Muscle layer of duodenum (tissue), 2 donors: ENCODE measurements around the gene TOR1AIP2.

Source experiments
- H3K27ac ChIP-seq: one replicate; pipeline ENCODE4 v1.7.0; 2013; ENCODE audit warnings: mild to moderate bottlenecking, low read length
- H3K27me3 ChIP-seq: one replicate; pipeline ENCODE4 v1.7.0; 2013; ENCODE audit warnings: low read depth, mild to moderate bottlenecking, control low read depth, low read length
- H3K36me3 ChIP-seq, 2 donors: one replicate each; pipeline ENCODE4 v1.7.0; 2013; ENCODE audit warnings: low read length in 2 of 2, control low read depth in 1 of 2, mild to moderate bottlenecking in 1 of 2; ENCODE audit not compliant: insufficient read depth in 2 of 2, control insufficient read depth in 1 of 2
- H3K4me1 ChIP-seq, 2 donors: one replicate each; pipeline ENCODE4 v1.7.0; 2013; ENCODE audit warnings: low read length in 2 of 2, mild to moderate bottlenecking in 2 of 2, control low read depth in 1 of 2, moderate library complexity in 1 of 2; ENCODE audit not compliant: insufficient read depth in 2 of 2, control insufficient read depth in 1 of 2
- H3K4me3 ChIP-seq, 2 donors: one replicate each; pipeline ENCODE4 v1.7.0; 2013; ENCODE audit warnings: low read length in 2 of 2, low read depth in 1 of 2, mild to moderate bottlenecking in 1 of 2
- H3K9me3 ChIP-seq, 2 donors: one replicate each; pipeline ENCODE4 v1.7.0; 2013; ENCODE audit warnings: low read length in 2 of 2, control low read depth in 1 of 2, mild to moderate bottlenecking in 1 of 2; ENCODE audit not compliant: control insufficient read depth in 1 of 2
- donor health status: healthy.

Gene TOR1AIP2

GRCh38 chr1:179877586-179878265 is at the start of gene TOR1AIP2:
TOR1AIP2 (minus strand) TSS chr1:179877803; CDS start chr1:179852665, 25,138 bp downstream.
- Histone ChIP-seq H3K36me3 (peaks cover 7 to 13% of the 10 kb centered on the region in 2 donors), H3K27me3 (no peaks in the 10 kb centered on the region), H3K27ac (peak within 1 kb of the TSS; percentile 88), H3K4me1 (peaks cover 19 to 40% of the 10 kb centered on the region in 2 donors), H3K9me3 (no peaks in the 10 kb centered on the region), H3K4me3 (peak within 1 kb of the TSS; percentile 87 to 88)

- Histone ChIP-seq H3K27me3 (no peaks in the 10 kb centered on the region), H3K36me3 (peaks cover 0 to 6% of the 10 kb centered on the region in 2 donors), H3K4me1 (peaks cover 0 to 7% of the 10 kb centered on the region in 2 donors), H3K4me3 (no peak overlapping the region), H3K27ac (no peak overlapping the region), H3K9me3 (no peaks in the 10 kb centered on the region)
These were observed 49.2 kb upstream of the TOR1AIP2 start for GRCh38 chr1:179926850-179927205.

GRCh38 chr1:179925922-179926849 is 48.6 kb upstream of the TOR1AIP2 start:
- no peaks in the 10 kb centered on the region for H3K9me3 ChIP-seq
- peaks cover 3 to 6% of the 10 kb centered on the region in 2 donors for H3K36me3 ChIP-seq
- peaks cover 0 to 8% of the 10 kb centered on the region in 2 donors for H3K4me1 ChIP-seq
- no peak overlapping the region for H3K27ac ChIP-seq
- H3K4me3 ChIP-seq = no peak overlapping the region
- no peaks in the 10 kb centered on the region for H3K27me3 ChIP-seq

GRCh38 chr1:179925302-179925701 is 47.7 kb upstream of the TOR1AIP2 start:
- no peak overlapping the region for H3K4me3 ChIP-seq
- H3K27me3 ChIP-seq = no peaks in the 10 kb centered on the region
- H3K4me1 ChIP-seq = peaks cover 0 to 8% of the 10 kb centered on the region in 2 donors
- peaks cover 6 to 8% of the 10 kb centered on the region in 2 donors for H3K36me3 ChIP-seq
- no peaks in the 10 kb centered on the region for H3K9me3 ChIP-seq
- no peak overlapping the region for H3K27ac ChIP-seq

GRCh38 chr1:179924268-179924667 is 46.7 kb upstream of the TOR1AIP2 start:
- Histone ChIP-seq H3K36me3 (peaks cover 9 to 15% of the 10 kb centered on the region in 2 donors), H3K9me3 (no peaks in the 10 kb centered on the region), H3K4me1 (peaks cover 0 to 8% of the 10 kb centered on the region in 2 donors), H3K27me3 (no peaks in the 10 kb centered on the region), H3K27ac (no peak overlapping the region), H3K4me3 (no peak overlapping the region)

- Histone ChIP-seq H3K27ac (no peak overlapping the region), H3K4me1 (peaks cover 0 to 8% of the 10 kb centered on the region in 2 donors), H3K9me3 (no peaks in the 10 kb centered on the region), H3K4me3 (no peak overlapping the region), H3K36me3 (peaks cover 17 to 28% of the 10 kb centered on the region in 2 donors), H3K27me3 (no peaks in the 10 kb centered on the region)
These were observed 45.4 kb upstream of the TOR1AIP2 start for GRCh38 chr1:179923029-179923428.

GRCh38 chr1:179921981-179922872 is 44.6 kb upstream of the TOR1AIP2 start:
- Histone ChIP-seq H3K27ac (no peak overlapping the region), H3K27me3 (no peaks in the 10 kb centered on the region), H3K36me3 (peaks cover 25 to 36% of the 10 kb centered on the region in 2 donors), H3K9me3 (no peaks in the 10 kb centered on the region), H3K4me3 (no peak overlapping the region), H3K4me1 (peaks cover 0 to 8% of the 10 kb centered on the region in 2 donors)

- Histone ChIP-seq H3K4me1 (peaks cover 0 to 8% of the 10 kb centered on the region in 2 donors), H3K9me3 (no peaks in the 10 kb centered on the region), H3K27ac (no peak overlapping the region), H3K36me3 (peaks cover 25 to 39% of the 10 kb centered on the region in 2 donors), H3K27me3 (no peaks in the 10 kb centered on the region), H3K4me3 (no peak overlapping the region)
These were observed 43.9 kb upstream of the TOR1AIP2 start for GRCh38 chr1:179921472-179921871.

GRCh38 chr1:179917601-179918429 is 40.2 kb upstream of the TOR1AIP2 start:
- Histone ChIP-seq H3K4me1 (peaks cover 0 to 8% of the 10 kb centered on the region in 2 donors), H3K9me3 (no peaks in the 10 kb centered on the region), H3K4me3 (no peak overlapping the region), H3K27ac (no peak overlapping the region), H3K36me3 (peaks cover 42 to 70% of the 10 kb centered on the region in 2 donors), H3K27me3 (no peaks in the 10 kb centered on the region)

- no peaks in the 10 kb centered on the region for H3K4me1 ChIP-seq
- no peak overlapping the region for H3K4me3 ChIP-seq
- no peaks in the 10 kb centered on the region for H3K9me3 ChIP-seq
- no peaks in the 10 kb centered on the region for H3K27me3 ChIP-seq
- no peak overlapping the region for H3K27ac ChIP-seq
- peaks cover 41 to 68% of the 10 kb centered on the region in 2 donors for H3K36me3 ChIP-seq
These were observed 34.2 kb upstream of the TOR1AIP2 start for GRCh38 chr1:179911812-179912211.
